Upper lobe of left lung (tissue), 6 donors: ENCODE results near the gene RECK. TPM values are rescaled to one million over a fixed set of nuclear protein-coding genes. Genes with fewer than 3 reads are reported as not detected.

Source experiments
- ATAC-seq, 2 donors: fragments of 200-7000 bp; cut with Tn5 transposase; one replicate each; pipeline ENCODE4 v1.9.1; 2022; ENCODE audit warnings: mild to moderate bottlenecking in 2 of 2, moderate library complexity in 2 of 2; ENCODE audit not compliant: low FRiP score in 2 of 2
- DNase-seq, 2 donors: peaks; one replicate each; pipeline ENCODE4 v3.0.0-alpha.2; 2019 to 2020
- H3K27ac ChIP-seq, 4 donors: fragments of 200-600 bp; sonication (generic); one replicate each; pipeline ENCODE4 v1.5.1; 2016 to 2019
- H3K27me3 ChIP-seq, 4 donors: fragments of 200-600 bp; sonication (generic); one replicate each; pipeline ENCODE4 v1.5.1; 2017 to 2019
- H3K36me3 ChIP-seq, 4 donors: fragments of 200-600 bp; sonication (generic); one replicate each; pipeline ENCODE4 v1.5.1; 2016 to 2019
- H3K4me1 ChIP-seq, 4 donors: fragments of 200-600 bp; sonication (generic); one replicate each; pipeline ENCODE4 v1.5.1; 2018 to 2019
- H3K4me3 ChIP-seq, 4 donors: fragments of 200-600 bp; sonication (generic); one replicate each; pipeline ENCODE4 v1.5.1; 2017 to 2019; ENCODE audit warnings: mild to moderate bottlenecking in 2 of 4, moderate library complexity in 1 of 4
- H3K9me3 ChIP-seq, 4 donors: fragments of 200-600 bp; sonication (generic); one replicate each; pipeline ENCODE4 v1.5.1; 2018 to 2019
- CTCF ChIP-seq, 6 experiments: fragments of 450-650 bp in 4 of 6; fragments of 200-600 bp in 2 of 6; sonication (generic) in 2 of 6; IDR thresholded peaks; one replicate each; pipeline ENCODE4 v1.5.1; 2016 to 2019; ENCODE audit warnings: antibody characterized with exemption in 6 of 6
- EP300 ChIP-seq, 4 donors: sonication (generic); formaldehyde crosslinking; IDR thresholded peaks; one replicate each; pipeline ENCODE4 v1.5.1; 2017; ENCODE audit warnings: antibody characterized with exemption in 4 of 4, control low read depth in 2 of 4
- POLR2A ChIP-seq, 4 donors: fragments of 450-650 bp; IDR thresholded peaks; one replicate each; pipeline ENCODE4 v1.5.1; 2016 to 2017; ENCODE audit warnings: antibody characterized with exemption in 4 of 4, mild to moderate bottlenecking in 2 of 4
- POLR2AphosphoS5 ChIP-seq, 2 donors: sonication (generic); formaldehyde crosslinking; IDR thresholded peaks; one replicate each; pipeline ENCODE4 v1.5.1; 2017; ENCODE audit warnings: antibody characterized with exemption in 2 of 2
- WGBS, 2 donors: methylation state at CpG; one replicate each; pipeline ENCODE4 v1.1.5; 2017 to 2018; 5-methylcytosine and 5-hydroxymethylcytosine counted together
- total RNA-seq, 6 donors: library from RNA; depleted of rRNA in 4 of 6; stranded (reverse); fragments of >200 nt in 4 of 6; gene quantifications; one replicate each; pipeline versions ENCODE4 v1.1.0 to v1.2.1, GENCODE V29; 2016 to 2021
- donor health status: DM: no; HTN: no; CAD: no; lungs with moderate emphysema.
- donor health status: DM: no; HTN: yes; CAD: no; lungs with severe emphysema.

The RECK gene
- total RNA-seq, 6 donors from 2014 or later, result 8.4 to 17.6 (median 11.0) TPM

- DNase-seq (no peak), ATAC-seq (no peak)
- H3K27ac ChIP-seq, result no peak overlapping the region
- no peaks in the 10 kb centered on the region for H3K4me1 ChIP-seq
- WGBS, 2 donors, result 67 to 73% methylated on average over 1 of the region's 1 CpG
- no peak overlapping the region for H3K4me3 ChIP-seq
- no peaks in the 10 kb centered on the region for H3K27me3 ChIP-seq
- TF ChIP-seq POLR2AphosphoS5 (IDR thresholded peaks at IDR 0.05) (no peak), CTCF (IDR thresholded peaks at IDR 0.05) (no peak), EP300 (IDR thresholded peaks at IDR 0.05) (no peak), POLR2A (IDR thresholded peaks at IDR 0.05) (no peak)
- no peaks in the 10 kb centered on the region for H3K9me3 ChIP-seq
- H3K36me3 ChIP-seq, result peaks cover 0 to 23% (median 0%) of the 10 kb centered on the region in 4 donors
Measured at GRCh38 chr9:36064448-36065037, 27.8 kb downstream of the RECK start.

- WGBS, 2 donors, result 87 to 95% methylated on average over 1 of the region's 1 CpG
- Histone ChIP-seq H3K4me3 (no peak overlapping the region), H3K27me3 (no peaks in the 10 kb centered on the region), H3K4me1 (peaks cover 0 to 9% (median 7%) of the 10 kb centered on the region in 4 donors), H3K36me3 (no peaks in the 10 kb centered on the region), H3K27ac (no peak overlapping the region), H3K9me3 (no peaks in the 10 kb centered on the region)
- TF ChIP-seq POLR2AphosphoS5 (IDR thresholded peaks at IDR 0.05), result no peak
- no peak for TF ChIP-seq EP300 (IDR thresholded peaks at IDR 0.05)
- no peak for TF ChIP-seq POLR2A (IDR thresholded peaks at IDR 0.05)
- no peak for TF ChIP-seq CTCF (IDR thresholded peaks at IDR 0.05)
- DNase-seq, result no peak
- ATAC-seq, result no peak
Measured at GRCh38 chr9:36074055-36074454, 37.3 kb downstream of the RECK start.

DNA sequence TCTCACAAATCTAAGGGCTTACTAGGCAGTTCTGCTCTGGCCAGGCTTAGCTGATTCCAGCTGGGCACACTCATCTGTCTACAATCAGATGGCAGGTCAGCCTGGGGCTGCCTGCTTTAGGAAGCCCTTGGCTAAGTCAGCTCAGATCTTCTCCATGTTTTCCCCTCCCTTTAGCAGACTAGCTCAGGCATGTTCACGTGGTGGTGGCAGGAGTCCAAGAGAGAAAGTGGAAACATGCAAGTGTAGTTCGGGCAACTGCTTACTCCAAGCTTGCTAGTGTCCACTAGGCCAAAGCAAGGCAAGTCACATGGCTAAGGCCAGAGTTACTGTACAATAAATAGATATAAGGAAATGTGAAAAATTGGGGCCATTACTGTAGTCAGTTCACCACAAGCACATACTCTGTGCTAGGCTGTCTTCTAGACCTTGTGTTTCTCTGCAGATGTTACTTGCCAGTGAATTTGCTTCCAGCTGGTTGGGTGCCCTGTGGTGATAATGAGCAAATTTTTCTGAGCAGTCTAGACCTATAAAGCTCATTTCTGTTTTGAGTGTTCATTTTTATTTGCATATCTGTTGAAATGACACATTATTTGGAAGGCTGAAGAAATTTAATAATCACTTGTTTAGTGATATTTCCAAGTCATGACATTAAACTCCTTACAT is 38.3 kb downstream of the RECK start:
- H3K27me3 ChIP-seq, result no peaks in the 10 kb centered on the region
- no peaks in the 10 kb centered on the region for H3K36me3 ChIP-seq
- peaks cover 0 to 9% (median 7%) of the 10 kb centered on the region in 4 donors for H3K4me1 ChIP-seq
- no peak overlapping the region for H3K4me3 ChIP-seq
- whole genome bisulfite sequencing, 2 donors, result 19 to 23% methylated on average over 2 of the region's 2 CpGs
- H3K9me3 ChIP-seq, result no peaks in the 10 kb centered on the region
- DNase-seq (peak in 1 of 2 donors; percentile 80), ATAC-seq (peak; percentile 63 to 77)
- no peak overlapping the region for H3K27ac ChIP-seq
- TF ChIP-seq EP300 (IDR thresholded peaks at IDR 0.05), result no peak
- no peak for TF ChIP-seq POLR2AphosphoS5 (IDR thresholded peaks at IDR 0.05)
- TF ChIP-seq POLR2A (IDR thresholded peaks at IDR 0.05), result no peak
- TF ChIP-seq CTCF (IDR thresholded peaks at IDR 0.05), result no peak

GRCh38 chr9:36078051-36078450 is 41.3 kb downstream of the RECK start:
- Histone ChIP-seq H3K9me3 (no peaks in the 10 kb centered on the region), H3K4me1 (peaks cover 0 to 9% (median 7%) of the 10 kb centered on the region in 4 donors), H3K27ac (no peak overlapping the region), H3K27me3 (no peaks in the 10 kb centered on the region), H3K4me3 (no peak overlapping the region), H3K36me3 (peaks cover 0 to 1% (median 0%) of the 10 kb centered on the region in 4 donors)
- TF ChIP-seq POLR2AphosphoS5 (IDR thresholded peaks at IDR 0.05) (no peak), EP300 (IDR thresholded peaks at IDR 0.05) (no peak), CTCF (IDR thresholded peaks at IDR 0.05) (no peak), POLR2A (IDR thresholded peaks at IDR 0.05) (no peak)
- no peak for ATAC-seq
- DNase-seq, result no peak
- WGBS, 2 donors, result 75 to 86% methylated on average over 1 of the region's 1 CpG
